Measurements from ENCODE around the gene THBS4.

THBS4 gene

GRCh38 chr5:80048084-80048780 lies 13.1 kb downstream of the THBS4 start:
- no peak for DNase-seq

- no peak for DNase-seq
Measured at GRCh38 chr5:80052464-80052863, 17.3 kb downstream of the THBS4 start.

- DNase-seq: no peak
Measured at GRCh38 chr5:80054682-80055081, 19.5 kb downstream of the THBS4 start.

- no peak for DNase-seq
Measured at GRCh38 chr5:80055491-80056170, 20.5 kb downstream of the THBS4 start.

GRCh38 chr5:80057099-80057498 lies 22.0 kb downstream of the THBS4 start:
- DNase-seq: no peak

DNA sequence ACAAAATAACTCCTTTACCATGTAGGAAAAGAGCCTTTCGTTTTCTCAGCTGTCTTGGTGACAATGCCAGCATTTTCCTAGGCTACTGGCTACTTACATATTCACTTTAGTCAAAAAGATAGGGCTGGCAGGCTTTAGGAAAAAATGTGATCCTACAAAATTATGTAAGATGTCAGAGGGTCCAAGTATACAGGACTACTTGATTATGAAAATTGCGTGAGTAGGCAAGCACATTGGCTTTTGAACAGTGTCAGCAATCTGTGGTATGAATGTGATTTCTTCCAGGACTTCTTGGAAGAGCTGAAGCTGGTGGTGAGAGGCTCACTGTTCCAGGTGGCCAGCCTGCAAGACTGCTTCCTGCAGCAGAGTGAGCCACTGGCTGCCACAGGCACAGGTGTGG lies 22.8 kb downstream of the THBS4 start:
- DNase-seq: no peak

DNA sequence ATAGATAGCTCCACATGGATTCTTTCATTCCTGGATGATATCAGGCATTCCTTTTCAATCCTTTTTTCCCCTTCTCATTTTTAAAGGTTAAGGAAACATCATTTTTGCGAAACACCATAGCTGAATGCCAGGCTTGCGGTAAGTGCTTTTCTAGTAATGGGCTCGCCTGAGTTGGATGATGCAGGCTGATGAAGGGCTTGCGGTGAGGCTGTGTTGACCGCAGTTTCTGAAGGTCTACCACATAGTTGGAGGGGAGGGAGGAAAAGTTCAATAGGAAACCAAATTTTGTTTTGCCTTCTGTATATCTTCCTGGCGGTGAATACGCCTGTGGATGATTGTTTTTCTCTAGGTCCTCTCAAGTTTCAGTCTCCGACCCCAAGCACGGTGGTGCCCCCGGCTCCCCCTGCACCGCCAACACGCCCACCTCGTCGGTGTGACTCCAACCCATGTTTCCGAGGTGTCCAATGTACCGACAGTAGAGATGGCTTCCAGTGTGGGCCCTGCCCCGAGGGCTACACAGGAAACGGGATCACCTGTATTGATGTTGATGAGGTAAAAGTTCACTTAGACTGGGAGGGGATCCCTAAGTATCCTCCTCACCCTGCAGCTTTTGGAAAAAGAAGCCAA lies 24.3 kb downstream of the THBS4 start:
- no peak for DNase-seq

GRCh38 chr5:80060966-80061365 lies 25.8 kb downstream of the THBS4 start:
- DNase-seq: no peak

GRCh38 chr5:80061547-80061946 lies 26.4 kb downstream of the THBS4 start:
- no peak for DNase-seq

DNA sequence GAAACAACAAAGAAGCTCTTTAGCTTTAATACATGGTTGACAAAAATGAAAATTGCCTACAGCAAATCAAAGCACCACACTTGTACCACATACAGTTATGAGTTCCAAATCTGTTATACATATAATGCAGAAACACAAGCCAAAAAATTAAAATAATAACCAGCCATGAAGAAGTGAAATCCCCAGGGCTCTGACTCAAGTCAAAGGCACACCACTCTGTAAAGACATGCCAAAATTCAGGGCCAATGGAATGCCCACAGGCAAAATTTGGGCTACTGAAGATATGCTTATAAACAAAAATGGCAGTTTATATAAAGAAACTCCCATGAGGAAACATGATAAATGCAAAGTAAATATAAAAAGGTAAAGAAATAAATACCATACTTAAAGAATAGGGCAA lies 29.0 kb downstream of the THBS4 start:
- DNase-seq: no peak

- no peak for DNase-seq
Measured at GRCh38 chr5:80067016-80067415, 31.9 kb downstream of the THBS4 start.

DNA sequence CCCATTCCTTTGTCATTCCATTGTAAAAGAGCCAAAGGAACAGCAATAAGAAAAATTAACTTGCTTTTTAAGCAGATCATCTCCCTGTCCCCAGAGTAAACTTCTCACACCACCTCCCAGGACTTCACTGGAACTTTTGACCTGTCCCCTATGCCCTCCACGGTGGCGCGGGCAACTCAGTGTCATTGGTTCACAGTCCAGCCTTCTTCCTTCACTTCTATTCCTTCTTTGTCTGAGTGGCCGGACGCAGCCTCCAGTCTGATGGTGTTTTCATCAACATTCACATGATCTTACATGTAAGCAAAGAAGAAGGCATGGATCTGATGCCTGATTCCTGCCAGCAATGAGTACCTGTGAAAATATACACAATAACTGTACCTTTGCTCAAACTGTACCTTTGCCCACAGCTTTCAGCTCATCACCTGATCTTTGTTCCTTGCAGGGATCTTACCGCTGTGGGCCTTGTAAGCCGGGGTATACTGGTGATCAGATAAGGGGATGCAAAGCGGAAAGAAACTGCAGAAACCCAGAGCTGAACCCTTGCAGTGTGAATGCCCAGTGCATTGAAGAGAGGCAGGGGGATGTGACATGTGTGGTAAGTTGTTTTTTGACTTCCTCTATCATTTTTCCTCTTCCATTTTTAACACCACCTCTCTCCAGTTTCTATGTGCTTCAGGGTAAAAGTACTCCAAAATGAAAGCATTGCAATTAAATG lies 32.5 kb downstream of the THBS4 start:
- DNase-seq: no peak

DNA sequence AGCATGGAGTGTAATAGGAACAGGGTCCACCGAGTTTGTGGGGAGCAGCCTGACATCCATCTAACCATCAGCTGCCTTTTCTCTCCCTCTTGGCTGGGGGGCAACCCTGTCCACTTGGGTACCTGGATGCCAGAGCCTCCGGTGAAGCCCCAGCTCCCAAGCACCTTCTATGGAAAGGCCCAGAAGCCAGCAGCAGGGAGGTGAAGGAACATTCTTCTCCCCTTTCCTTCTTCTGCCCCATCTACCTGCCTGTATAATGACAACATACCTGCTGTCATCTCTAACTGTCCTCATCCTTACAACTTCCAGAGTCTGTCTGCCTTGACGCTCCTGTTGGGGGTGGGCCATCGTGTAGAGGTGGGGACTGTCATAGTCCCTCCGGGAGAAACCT lies 33.1 kb downstream of the THBS4 start:
- no peak for DNase-seq

DNA sequence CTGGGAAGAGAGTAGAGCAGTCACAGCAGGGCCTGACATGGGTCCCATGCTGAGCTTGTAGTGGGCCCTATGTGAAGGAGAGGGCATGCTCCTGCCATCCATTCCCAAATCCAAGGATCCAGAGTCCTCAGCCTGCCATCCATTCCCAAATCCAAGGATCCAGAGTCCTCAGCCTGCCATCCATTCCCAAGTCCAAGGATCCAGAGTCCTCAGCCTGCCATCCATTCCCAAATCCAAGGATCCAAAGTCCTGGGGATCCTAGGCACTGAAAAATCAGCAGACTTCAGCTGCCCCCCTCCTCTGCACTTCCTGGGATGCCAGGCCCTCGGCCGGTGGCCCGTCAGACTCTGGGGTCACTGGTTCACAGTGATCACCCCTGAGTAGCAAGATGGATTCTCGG lies 33.6 kb downstream of the THBS4 start:
- no peak for DNase-seq

DNA sequence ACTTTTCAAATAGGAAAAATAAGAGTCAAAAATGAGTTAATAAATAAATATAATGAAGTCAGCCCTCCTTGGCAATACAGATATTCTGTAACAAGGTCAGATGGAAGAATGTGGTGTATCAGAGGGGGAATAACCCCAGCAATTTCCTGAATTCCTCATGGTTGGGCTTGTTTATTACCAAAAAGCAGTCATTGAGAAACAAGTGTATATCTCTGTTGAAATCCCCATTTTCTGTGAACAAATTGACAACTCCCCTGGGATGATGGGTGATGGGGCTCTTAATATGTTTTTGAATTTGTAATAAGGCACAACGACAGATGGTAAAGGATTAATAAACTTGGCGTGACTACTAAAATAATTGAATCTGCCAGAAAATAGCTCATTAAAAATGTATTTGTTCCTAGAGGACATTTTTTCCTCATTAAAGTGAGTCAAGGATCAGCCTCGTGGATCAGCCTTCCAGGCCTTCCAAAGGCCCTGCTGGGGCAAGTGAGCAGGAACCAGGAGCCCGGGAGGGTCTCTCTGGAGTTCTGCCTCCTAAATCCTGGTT lies 34.2 kb downstream of the THBS4 start:
- DNase-seq: no peak

GRCh38 chr5:80069918-80070318 lies 34.8 kb downstream of the THBS4 start:
- no peak for DNase-seq

GRCh38 chr5:80070338-80071056 lies 35.3 kb downstream of the THBS4 start:
- no peak for DNase-seq

DNA sequence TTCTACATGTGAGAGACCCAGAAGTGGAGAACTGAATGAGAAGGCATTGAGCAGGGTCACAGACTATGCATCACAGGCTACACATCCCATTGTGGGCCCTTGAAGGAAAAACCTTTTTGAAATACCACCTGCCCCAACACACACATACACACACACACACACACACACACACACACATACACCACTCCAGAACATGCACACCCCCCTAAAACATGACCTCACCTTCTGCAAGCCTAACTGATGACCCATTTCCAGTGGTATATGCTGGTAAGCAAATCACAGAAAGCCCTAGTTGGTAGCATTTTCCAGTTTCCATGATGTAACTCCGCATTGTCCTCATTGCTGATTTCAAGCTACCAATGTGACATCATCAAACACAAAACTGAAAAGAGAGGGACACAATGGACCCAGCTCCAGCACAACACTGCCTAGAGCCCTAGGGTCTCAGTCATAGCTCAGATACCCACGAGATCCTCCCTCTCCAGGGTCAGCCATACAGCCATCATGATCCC lies 36.4 kb downstream of the THBS4 start:
- DNase-seq: no peak

DNA sequence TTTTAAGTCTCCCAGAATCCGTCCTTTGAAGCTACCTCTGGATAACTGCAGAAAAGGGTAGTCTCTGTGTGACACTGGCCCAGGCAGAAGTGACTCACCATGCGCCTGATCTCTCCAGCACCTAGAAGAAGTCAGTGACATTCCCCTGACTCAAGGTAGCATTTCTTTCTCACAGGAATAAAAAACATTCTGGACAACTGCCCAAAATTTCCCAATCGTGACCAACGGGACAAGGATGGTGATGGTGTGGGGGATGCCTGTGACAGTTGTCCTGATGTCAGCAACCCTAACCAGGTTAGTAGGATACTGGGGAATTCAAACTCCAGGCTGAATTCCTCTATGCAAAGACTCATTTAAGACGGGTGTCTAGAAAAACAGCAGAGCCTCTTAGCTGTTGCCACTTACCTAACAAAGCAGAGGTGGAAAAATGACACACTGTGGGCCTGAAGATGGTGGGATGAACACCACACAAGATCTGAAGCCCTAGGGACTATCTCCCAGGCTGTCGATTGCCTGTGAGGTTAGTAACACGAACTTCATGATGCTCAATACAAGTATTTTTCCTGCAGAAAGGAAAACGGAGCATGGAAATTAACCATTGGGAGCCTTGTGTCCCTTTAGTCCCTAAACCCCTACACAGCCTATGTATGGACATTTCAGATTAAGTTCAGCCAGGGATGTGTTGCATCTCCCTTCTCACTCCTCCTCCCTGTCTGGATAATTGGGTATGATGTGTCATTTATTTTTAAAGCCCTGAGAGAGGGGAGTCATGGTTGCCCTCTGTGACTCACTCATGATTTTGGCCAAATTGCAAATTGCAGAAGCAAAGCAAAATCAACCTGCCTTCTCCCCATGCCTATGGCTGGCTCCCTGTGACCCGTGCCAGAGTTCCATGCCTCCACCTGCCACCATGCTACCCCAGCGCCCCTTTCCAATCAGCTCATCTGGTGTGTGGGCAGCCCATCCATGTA lies 37.2 kb downstream of the THBS4 start:
- no peak for DNase-seq

DNA sequence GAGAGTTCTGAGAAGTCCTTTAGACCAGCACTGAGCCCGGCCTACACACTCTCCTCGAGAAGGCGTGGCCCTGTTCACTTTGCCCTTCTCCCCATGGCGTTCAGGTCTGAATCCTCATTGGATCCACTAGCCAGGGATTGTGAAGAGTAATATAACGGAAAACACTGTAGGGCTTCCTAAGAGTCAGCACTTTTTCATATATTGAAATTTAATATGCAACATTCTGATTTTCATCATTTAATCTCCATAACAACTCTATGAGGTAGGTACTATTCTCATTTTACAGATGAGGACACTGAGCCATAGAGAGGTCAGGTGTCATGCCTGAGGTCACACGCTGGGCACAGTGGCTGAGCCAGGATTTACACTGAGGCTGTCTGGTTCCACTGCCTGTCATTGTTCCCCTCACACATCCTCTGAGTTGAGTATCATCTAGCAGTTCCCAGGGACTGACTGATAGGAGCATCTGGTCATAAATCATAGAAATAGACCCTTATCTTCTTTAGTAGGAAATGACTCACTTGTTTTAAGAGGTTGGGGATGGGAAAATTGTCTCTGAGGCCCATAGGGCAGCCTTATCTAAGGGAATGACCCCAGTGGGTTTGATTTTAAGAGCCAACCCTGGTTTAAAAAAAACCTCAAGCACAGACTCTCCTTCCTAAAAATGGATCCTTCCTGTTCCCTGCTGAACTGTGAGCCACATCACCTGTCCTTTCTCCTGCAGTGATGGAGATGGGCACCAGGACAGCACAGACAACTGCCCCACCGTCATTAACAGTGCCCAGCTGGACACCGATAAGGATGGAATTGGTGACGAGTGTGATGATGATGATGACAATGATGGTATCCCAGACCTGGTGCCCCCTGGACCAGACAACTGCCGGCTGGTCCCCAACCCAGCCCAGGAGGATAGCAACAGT lies 41.2 kb downstream of the THBS4 start:
- DNase-seq: no peak
